Measurements from ENCODE around the gene ING5.
A peak's percentile ranks its signal among the peaks of the same experiment; 100 is the strongest.

The ING5 gene

GRCh38 chr2:241701399-241702154, at the start of gene ING5:
Gene ING5 (plus strand): TSS chr2:241702039. CDS start chr2:241702066, 27 bp downstream.
- peaks cover 36% of the 10 kb centered on the region for H3K36me3 Mint-ChIP-seq (ENCODE audit: low read depth)
- H3K4me3 Mint-ChIP-seq = peak within 1 kb of the TSS; percentile 86
- peak within 1 kb of the TSS; percentile 57 for H3K27ac Mint-ChIP-seq

GRCh38 chr2:241652142-241652541, 49.7 kb upstream of the ING5 start:
- Mint-ChIP-seq H3K9me3 (no peaks in the 10 kb centered on the region), H3K4me3 (no peak overlapping the region), H3K4me1 (no peaks in the 10 kb centered on the region), H3K27ac (no peak overlapping the region), H3K27me3 (ENCODE audit: low read depth, poor library complexity) (no peaks in the 10 kb centered on the region), H3K36me3 (ENCODE audit: low read depth) (peaks cover 34% of the 10 kb centered on the region)
- no peak for TF ChIP-seq CTCF (IDR thresholded peaks at IDR 0.05)
- DNase-seq = no peak

More at GRCh38 chr2:241701399-241702154, at the start of gene ING5:
- Mint-ChIP-seq H3K9me3 (peaks cover 12% of the 10 kb centered on the region), H3K4me1 (peaks cover 24% of the 10 kb centered on the region), H3K27me3 (ENCODE audit: low read depth, poor library complexity) (no peaks in the 10 kb centered on the region)
- DNase-seq = peak; percentile 99
- no peak for TF ChIP-seq CTCF (IDR thresholded peaks at IDR 0.05)

GRCh38 chr2:241652722-241653121, 49.1 kb upstream of the ING5 start:
- H3K4me3 Mint-ChIP-seq = no peak overlapping the region
- H3K27me3 Mint-ChIP-seq (ENCODE audit: low read depth, poor library complexity) = no peaks in the 10 kb centered on the region
- H3K36me3 Mint-ChIP-seq (ENCODE audit: low read depth) = peaks cover 39% of the 10 kb centered on the region
- no peak for DNase-seq
- TF ChIP-seq CTCF (IDR thresholded peaks at IDR 0.05) = no peak
- no peaks in the 10 kb centered on the region for H3K4me1 Mint-ChIP-seq
- no peaks in the 10 kb centered on the region for H3K9me3 Mint-ChIP-seq
- H3K27ac Mint-ChIP-seq = no peak overlapping the region

GRCh38 chr2:241653210-241653750, 48.6 kb upstream of the ING5 start:
- DNase-seq = no peak
- H3K27ac Mint-ChIP-seq = no peak overlapping the region
- peaks cover 41% of the 10 kb centered on the region for H3K36me3 Mint-ChIP-seq (ENCODE audit: low read depth)
- no peaks in the 10 kb centered on the region for H3K4me1 Mint-ChIP-seq
- H3K27me3 Mint-ChIP-seq (ENCODE audit: low read depth, poor library complexity) = no peaks in the 10 kb centered on the region
- no peak for TF ChIP-seq CTCF (IDR thresholded peaks at IDR 0.05)
- H3K4me3 Mint-ChIP-seq = no peak overlapping the region
- no peaks in the 10 kb centered on the region for H3K9me3 Mint-ChIP-seq

GRCh38 chr2:241654551-241654950, 47.3 kb upstream of the ING5 start:
- H3K4me3 Mint-ChIP-seq = no peak overlapping the region
- H3K9me3 Mint-ChIP-seq = no peaks in the 10 kb centered on the region
- DNase-seq = no peak
- TF ChIP-seq CTCF (IDR thresholded peaks at IDR 0.05) = no peak
- H3K36me3 Mint-ChIP-seq (ENCODE audit: low read depth) = peaks cover 44% of the 10 kb centered on the region
- H3K27ac Mint-ChIP-seq = no peak overlapping the region
- no peaks in the 10 kb centered on the region for H3K27me3 Mint-ChIP-seq (ENCODE audit: low read depth, poor library complexity)
- H3K4me1 Mint-ChIP-seq = no peaks in the 10 kb centered on the region
